Uterus (tissue), 2 donors: ENCODE data around the gene ARCN1.

ENCODE experiments used
- CTCF ChIP-seq, 4 experiments: fragments of 200-600 bp in 2 of 4; fragments of 450-650 bp in 2 of 4; sonication (generic) in 2 of 4; IDR thresholded peaks; one replicate each; pipeline ENCODE4 v1.5.1; 2016 to 2019; ENCODE audit warnings: antibody characterized with exemption in 4 of 4, mild to moderate bottlenecking in 2 of 4, moderate library complexity in 1 of 4
- POLR2A ChIP-seq, 2 donors: fragments of 450-650 bp; IDR thresholded peaks; one replicate each; pipeline ENCODE4 v1.6.1; 2016; ENCODE audit warnings: antibody characterized with exemption in 2 of 2, mild to moderate bottlenecking in 1 of 2, moderate library complexity in 1 of 2

GRCh38 chr11:118621071-118621783 lies 49.0 kb downstream of the ARCN1 start:
- no peak for TF ChIP-seq CTCF (IDR thresholded peaks at IDR 0.05)
- no peak for TF ChIP-seq POLR2A (IDR thresholded peaks at IDR 0.05)
